Esophagus muscularis mucosa (tissue), 4 donors: ENCODE measurements around the gene KATNAL1.

Experiments used
- EP300 ChIP-seq: sonication (generic); formaldehyde crosslinking; IDR thresholded peaks from one replicate; pipeline ENCODE4 v1.6.1; 2017; ENCODE audit warnings: antibody characterized with exemption
- POLR2A ChIP-seq: fragments of 450-650 bp; IDR thresholded peaks from one replicate; pipeline ENCODE4 v1.6.1; 2017; ENCODE audit warnings: antibody characterized with exemption, moderate library complexity, mild to moderate bottlenecking, low read depth
- POLR2AphosphoS5 ChIP-seq, 2 donors: sonication (generic); formaldehyde crosslinking; IDR thresholded peaks; one replicate each; pipeline ENCODE4 v1.6.1; 2017; ENCODE audit warnings: antibody characterized with exemption in 2 of 2
- TF ChIP-seq, protein P1 (sequence below), 3 experiments: fragments of 200-600 bp in 2 of 3; fragments of 450-650 bp in 1 of 3; sonication (generic) in 2 of 3; IDR thresholded peaks; one replicate each; pipeline ENCODE4 v1.5.1; 2017 to 2019; ENCODE audit warnings: antibody characterized with exemption in 3 of 3, mild to moderate bottlenecking in 2 of 3, moderate library complexity in 1 of 3

DNA sequence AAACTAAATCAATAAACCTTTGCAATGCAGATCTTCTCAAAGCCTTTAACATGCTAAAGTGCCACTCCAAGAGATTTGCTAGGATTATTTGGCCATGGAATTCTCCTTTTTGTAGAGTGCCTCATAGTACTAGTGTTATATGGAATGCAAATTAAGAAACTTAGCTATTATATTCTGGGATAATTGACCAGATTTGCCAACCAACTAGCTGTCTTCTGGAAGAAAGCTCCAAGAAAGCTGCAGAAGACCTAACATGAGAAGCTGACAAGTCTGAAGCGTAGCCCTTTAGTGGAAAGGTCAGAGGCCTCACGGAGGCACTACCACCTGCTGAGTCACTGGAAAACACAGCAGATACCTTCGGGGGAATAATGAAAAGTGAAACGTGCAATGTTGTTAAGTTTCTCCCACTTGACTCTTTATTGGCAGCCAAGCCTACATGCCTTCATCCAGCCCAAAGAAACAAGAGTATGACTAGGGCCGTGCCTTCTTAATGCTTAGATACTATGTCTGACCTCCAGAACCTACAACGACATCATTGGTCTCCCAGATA, 29.8 kb upstream of the KATNAL1 start:
- TF ChIP-seq, protein P1, sequence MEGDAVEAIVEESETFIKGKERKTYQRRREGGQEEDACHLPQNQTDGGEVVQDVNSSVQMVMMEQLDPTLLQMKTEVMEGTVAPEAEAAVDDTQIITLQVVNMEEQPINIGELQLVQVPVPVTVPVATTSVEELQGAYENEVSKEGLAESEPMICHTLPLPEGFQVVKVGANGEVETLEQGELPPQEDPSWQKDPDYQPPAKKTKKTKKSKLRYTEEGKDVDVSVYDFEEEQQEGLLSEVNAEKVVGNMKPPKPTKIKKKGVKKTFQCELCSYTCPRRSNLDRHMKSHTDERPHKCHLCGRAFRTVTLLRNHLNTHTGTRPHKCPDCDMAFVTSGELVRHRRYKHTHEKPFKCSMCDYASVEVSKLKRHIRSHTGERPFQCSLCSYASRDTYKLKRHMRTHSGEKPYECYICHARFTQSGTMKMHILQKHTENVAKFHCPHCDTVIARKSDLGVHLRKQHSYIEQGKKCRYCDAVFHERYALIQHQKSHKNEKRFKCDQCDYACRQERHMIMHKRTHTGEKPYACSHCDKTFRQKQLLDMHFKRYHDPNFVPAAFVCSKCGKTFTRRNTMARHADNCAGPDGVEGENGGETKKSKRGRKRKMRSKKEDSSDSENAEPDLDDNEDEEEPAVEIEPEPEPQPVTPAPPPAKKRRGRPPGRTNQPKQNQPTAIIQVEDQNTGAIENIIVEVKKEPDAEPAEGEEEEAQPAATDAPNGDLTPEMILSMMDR (IDR thresholded peaks at IDR 0.05), result no peak
- TF ChIP-seq POLR2A, result no peak
- no peak for TF ChIP-seq POLR2AphosphoS5 (IDR thresholded peaks at IDR 0.05)
- TF ChIP-seq EP300, result no peak
